GM19238 (cell line): Measurements from ENCODE around the gene PFKP.
"Not testable (repeated sequence)": the region's sequence is repeated elsewhere in the genome, so short reads cannot be mapped to it uniquely, and the experiment has no call there.

ENCODE experiments used
- DNase-seq: peaks from one replicate; pipeline ENCODE4 v3.0.0; 2011; ENCODE audit warnings: low spot score; ENCODE audit not compliant: insufficient read length

PFKP gene

DNA sequence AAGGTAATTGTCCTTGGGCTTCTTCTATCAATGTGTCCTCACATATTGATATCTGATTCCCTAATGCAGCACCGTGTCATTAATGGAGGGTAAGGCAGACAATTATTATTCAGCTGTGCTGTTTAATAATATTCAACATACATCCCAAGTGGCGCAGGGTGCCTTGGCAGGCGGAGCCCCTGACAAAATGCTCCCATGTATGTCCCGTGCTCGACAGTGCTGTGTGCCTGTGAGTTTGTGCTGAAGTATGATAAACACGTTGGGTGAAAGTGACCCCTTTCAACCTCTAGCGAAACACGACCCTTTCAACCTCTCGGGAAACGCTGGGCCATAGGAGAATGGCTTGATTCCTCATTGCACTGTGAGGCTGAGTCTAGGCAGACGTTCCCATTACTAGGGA is 31.3 kb downstream of the PFKP start:
- no peak for DNase-seq

DNA sequence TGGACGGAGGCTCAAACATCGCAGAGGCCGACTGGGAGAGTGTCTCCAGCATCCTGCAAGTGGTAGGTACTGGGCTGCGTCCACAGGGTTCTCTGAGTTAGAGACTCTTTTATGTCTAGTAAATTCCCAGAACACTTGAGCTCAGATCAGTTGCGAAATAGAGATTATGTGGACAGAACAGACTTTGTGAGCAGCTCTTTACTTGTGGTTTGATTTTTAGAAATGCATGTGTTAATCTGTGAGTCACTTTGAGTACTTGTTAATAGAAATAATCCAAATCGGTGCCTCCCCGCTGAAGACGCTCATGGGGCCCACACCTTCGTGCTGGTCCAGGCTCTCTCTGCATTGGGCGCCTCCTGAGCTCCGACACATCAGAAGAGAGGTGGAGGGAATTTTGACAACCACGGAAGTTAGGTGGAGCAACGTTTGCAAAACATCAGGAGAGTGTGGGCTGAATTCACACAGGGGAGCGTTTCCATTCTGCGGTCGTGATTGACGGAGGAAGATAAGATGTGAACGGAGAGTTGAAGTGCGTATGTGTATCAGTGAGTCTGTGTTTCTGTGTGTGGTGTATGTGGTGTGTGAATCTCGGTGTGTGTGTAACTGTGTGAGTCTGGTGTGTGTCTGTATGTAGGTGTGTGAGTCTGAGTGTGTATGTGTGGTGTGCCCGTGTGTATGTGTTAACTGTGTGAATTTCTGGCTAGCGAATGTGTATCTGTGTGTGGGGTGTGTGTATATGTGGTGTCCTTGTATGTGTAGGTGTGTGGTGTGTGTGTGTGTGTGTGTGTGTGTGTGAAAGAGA is 32.1 kb downstream of the PFKP start:
- DNase-seq = no peak

- DNase-seq = no peak
Measured at GRCh38 chr10:3100093-3100792, 32.9 kb downstream of the PFKP start.

DNA sequence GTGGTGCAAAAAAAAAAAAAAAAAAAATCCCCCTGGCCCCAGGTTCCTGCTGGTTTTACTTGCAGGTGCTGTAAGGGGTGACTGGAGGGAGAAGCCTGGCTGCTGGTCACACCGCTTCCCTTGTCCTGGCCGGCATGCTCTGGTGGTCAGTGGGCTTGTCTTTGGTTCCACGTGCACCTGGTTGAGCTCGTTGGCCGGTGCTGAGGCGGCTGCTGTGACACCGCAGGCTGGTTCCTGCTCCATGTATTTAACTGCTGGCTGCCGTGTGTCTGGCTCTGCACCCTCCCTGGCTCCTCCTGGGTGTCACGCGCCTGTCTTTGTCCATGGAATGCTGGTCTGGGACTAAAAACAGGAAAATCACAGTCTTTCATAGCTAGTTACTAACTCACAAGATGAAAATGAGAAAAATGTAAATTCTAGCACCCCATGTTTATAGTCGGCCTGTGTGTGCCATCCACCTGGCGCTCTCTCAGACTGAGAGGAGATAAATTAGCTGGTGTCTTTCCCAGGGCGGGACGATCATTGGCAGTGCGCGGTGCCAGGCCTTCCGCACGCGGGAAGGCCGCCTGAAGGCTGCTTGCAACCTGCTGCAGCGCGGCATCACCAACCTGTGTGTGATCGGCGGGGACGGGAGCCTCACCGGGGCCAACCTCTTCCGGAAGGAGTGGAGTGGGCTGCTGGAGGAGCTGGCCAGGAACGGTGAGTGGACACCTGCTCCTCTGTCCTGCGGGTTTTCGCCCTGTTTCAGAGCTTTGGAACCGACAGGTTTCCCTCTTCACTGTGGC is 33.7 kb downstream of the PFKP start:
- no peak for DNase-seq

GRCh38 chr10:3102720-3103427 is 35.5 kb downstream of the PFKP start:
- DNase-seq = no peak

DNA sequence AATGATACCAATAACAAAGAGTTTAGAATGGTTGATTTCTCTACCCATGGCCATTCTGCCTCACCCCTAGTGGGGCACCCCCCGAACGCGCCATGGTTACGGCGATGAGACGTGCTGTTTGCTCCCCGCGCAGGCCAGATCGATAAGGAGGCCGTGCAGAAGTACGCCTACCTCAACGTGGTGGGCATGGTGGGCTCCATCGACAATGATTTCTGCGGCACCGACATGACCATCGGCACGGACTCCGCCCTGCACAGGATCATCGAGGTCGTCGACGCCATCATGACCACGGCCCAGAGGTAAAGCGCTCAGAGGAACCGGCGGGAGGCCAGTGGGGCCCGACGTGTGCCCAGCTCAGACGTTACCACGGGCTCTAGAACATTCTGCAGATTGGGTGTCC is 36.3 kb downstream of the PFKP start:
- no peak for DNase-seq

- DNase-seq = no peak
Measured at GRCh38 chr10:3104251-3104918, 37.0 kb downstream of the PFKP start.

GRCh38 chr10:3105166-3105565 is 37.8 kb downstream of the PFKP start:
- no peak for DNase-seq

DNA sequence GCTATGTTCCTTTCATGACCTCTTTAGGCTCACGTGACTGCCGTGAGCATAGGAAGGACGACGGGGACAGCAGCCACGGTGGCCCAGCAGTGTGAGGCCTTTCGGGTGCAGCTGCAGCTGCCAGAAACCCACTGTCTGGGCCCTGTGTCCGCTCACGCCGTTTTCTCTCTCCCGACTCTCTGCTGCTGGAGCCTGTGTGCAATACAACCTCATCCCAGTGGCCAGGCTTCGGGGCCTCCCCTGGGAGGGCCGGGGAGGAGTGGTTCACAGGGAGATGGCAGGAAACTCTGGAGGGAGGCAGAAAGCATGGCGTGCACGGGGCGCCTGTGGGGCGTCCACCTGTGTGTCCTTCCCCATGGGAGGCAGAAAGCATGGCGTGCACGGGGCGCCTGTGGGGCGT is 38.6 kb downstream of the PFKP start:
- DNase-seq = no peak

- not testable (repeated sequence) for DNase-seq
Measured at GRCh38 chr10:3106328-3106727, 39.0 kb downstream of the PFKP start.

DNA sequence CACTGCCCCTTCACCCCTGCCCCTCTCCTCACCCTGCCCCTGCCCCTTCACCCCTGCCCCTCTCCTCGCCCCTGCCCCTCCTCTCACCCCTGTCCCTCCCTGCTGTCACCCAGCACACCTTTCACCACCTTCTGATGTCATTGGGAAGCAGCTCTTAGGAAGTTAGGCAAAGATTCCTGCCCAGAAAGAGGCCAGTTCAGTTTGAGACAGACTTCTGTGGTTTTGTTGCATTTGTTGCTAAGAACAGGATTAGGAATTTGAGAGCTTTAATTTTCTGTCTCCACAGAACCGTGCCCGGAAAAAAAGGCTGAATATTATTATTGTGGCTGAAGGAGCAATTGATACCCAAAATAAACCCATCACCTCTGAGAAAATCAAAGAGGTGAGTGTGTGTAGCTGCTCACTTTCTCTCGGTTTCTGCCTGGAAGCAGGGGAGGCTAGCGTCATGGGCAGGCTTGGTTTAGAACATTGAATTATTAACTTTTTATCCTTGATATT is 39.6 kb downstream of the PFKP start:
- DNase-seq = no peak

- no peak for DNase-seq
Measured at GRCh38 chr10:3107426-3107961, 40.1 kb downstream of the PFKP start.

- no peak for DNase-seq
Measured at GRCh38 chr10:3108033-3108432, 40.7 kb downstream of the PFKP start.

DNA sequence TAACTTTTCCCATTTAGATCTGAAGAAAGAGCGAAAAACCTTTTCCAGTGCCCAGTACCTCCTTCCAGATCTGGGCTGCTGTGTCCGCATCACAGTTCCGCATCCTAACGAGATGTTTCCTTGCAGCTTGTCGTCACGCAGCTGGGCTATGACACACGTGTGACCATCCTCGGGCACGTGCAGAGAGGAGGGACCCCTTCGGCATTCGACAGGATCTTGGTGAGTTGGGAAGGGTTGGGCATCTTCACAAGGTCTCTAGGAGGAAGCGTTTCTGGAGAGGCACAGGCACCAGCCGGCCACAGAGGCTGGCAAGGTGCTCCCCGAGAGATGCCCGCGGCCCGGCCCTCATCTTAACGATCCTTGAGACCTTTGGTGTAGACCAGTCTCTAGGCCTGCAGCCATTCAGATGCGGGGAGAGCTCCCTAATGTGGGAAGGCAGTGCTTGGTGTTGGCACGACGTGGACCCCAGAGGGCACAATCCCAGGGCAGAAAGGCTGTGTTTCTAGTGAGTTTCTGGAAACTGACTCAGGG is 41.3 kb downstream of the PFKP start:
- DNase-seq = no peak

DNA sequence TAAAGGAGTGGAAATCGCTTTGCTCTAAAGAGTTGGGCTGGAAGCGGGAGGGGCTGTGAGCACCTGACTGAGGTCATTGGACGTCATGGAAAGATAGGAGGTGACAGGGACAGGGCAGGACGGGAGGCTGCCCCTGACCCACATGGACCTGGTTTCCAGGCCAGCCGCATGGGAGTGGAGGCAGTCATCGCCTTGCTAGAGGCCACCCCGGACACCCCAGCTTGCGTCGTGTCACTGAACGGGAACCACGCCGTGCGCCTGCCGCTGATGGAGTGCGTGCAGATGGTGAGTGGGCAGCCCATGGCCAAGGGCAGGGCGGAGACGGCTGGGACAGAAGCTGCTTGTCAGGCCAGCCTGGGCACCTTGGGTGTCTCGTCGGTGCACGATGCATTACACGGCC is 41.8 kb downstream of the PFKP start:
- DNase-seq = no peak

GRCh38 chr10:3109633-3110032 is 42.3 kb downstream of the PFKP start:
- no peak for DNase-seq

GRCh38 chr10:3110782-3111620 is 43.7 kb downstream of the PFKP start:
- DNase-seq = no peak

DNA sequence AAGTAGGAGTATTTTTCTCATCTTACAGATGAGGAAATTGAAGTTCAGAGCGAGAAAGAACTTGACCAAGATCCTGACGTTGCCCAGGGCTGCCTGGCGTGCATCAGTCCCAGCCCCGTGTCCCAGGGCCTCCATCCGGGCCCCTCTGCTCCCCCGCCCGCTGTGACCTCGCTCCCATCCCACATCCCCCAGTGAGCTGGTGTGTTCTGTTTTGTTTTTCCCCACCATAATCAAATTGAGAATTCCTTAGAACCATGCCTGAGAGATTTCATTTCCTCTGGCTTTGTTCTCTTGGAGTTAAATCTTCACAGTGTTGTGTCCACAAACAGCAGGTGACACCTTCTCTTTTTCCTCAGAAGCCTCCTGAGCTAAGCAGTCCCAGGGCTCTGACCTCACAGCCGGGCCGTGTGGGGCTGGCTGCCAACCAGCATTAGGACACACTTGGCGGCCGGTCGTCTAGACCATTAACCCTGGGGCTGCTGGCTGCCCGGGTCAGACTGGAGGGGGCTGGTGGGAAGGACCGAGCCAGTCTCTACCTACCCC is 44.3 kb downstream of the PFKP start:
- DNase-seq = no peak

DNA sequence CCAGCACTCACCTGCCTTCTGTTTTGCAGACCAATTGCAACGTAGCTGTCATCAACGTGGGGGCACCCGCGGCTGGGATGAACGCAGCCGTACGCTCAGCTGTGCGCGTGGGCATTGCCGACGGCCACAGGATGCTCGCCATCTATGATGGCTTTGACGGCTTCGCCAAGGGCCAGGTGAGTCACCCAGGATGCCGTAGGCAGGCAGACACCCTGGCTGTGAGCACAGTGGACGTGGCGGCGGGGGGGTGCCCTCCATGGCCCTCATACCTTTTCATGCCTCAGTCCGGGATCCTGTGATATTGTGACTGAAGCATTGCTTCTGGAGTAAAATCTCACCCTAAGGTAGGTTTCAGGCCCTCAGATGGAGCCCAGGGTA is 46.0 kb downstream of the PFKP start:
- DNase-seq = no peak
